ENCODE measurements around the gene RHOF.

- TF ChIP-seq POLR2A (IDR thresholded peaks at IDR 0.05; ENCODE audit: low read depth, low read length) (no peak), PAX5 (IDR thresholded peaks at IDR 0.05; ENCODE audit: insufficient read depth, low read length, severe bottlenecking) (no peak), POLR2AphosphoS5 (IDR thresholded peaks at IDR 0.05; ENCODE audit: low read depth, low read length) (no peak), SPI1 (IDR thresholded peaks at IDR 0.05; ENCODE audit: low read depth, low read length) (no peak), TAF1 (IDR thresholded peaks at IDR 0.05; ENCODE audit: low read depth, low read length) (no peak)
Measured at GRCh38 chr12:121738340-121738858, 55.1 kb downstream of the RHOF start.
